Activated CD4-positive, alpha-beta T cell treated with anti-CD3 and anti-CD28 coated beads, Interleukin-2, amount 50 U/mL, for 1 hour (primary cell): Measurements from ENCODE around the gene CWC22.
"Not testable (repeated sequence)": the region's sequence is repeated elsewhere in the genome, so short reads cannot be mapped to it uniquely, and the experiment has no call there.

Source experiments
- DNase-seq: peaks from one replicate; pipeline ENCODE4 v3.0.0-alpha.2; 2020

CWC22 gene

GRCh38 chr2:180002198-180002770 lies 4.8 kb downstream of the CWC22 start:
- DNase-seq, result no peak

GRCh38 chr2:180001726-180002125 lies 5.4 kb downstream of the CWC22 start:
- DNase-seq, result no peak

GRCh38 chr2:180000434-180000833 lies 6.7 kb downstream of the CWC22 start:
- no peak for DNase-seq

GRCh38 chr2:179999000-179999399 lies 8.1 kb downstream of the CWC22 start:
- no peak for DNase-seq

- no peak for DNase-seq
These were observed 11.2 kb downstream of the CWC22 start for GRCh38 chr2:179995741-179996515.

GRCh38 chr2:179991344-179991743 lies 15.8 kb downstream of the CWC22 start:
- no peak for DNase-seq

GRCh38 chr2:179990676-179991317 lies 16.3 kb downstream of the CWC22 start:
- DNase-seq, result no peak

- no peak for DNase-seq
These were observed 19.2 kb downstream of the CWC22 start for GRCh38 chr2:179987916-179988315.

- no peak for DNase-seq
These were observed 21.8 kb downstream of the CWC22 start for GRCh38 chr2:179985163-179985820.

- DNase-seq, result no peak
These were observed 23.7 kb downstream of the CWC22 start for GRCh38 chr2:179983250-179983932.

- DNase-seq, result no peak
These were observed 26.0 kb downstream of the CWC22 start for GRCh38 chr2:179981085-179981484.

GRCh38 chr2:179974761-179975160 lies 32.3 kb downstream of the CWC22 start:
- no peak for DNase-seq

- DNase-seq, result no peak
These were observed 40.2 kb downstream of the CWC22 start for GRCh38 chr2:179966778-179967394.

GRCh38 chr2:179965291-179966258 lies 41.5 kb downstream of the CWC22 start:
- no peak for DNase-seq

- DNase-seq, result no peak
These were observed 43.5 kb downstream of the CWC22 start for GRCh38 chr2:179963626-179964025.

GRCh38 chr2:179958251-179958650 lies 48.8 kb downstream of the CWC22 start:
- DNase-seq, result not testable (repeated sequence)

GRCh38 chr2:179954026-179954425 lies 53.1 kb downstream of the CWC22 start:
- DNase-seq, result no peak

- no peak for DNase-seq
These were observed 53.7 kb downstream of the CWC22 start for GRCh38 chr2:179953359-179953758.

GRCh38 chr2:179952658-179953057 lies 54.4 kb downstream of the CWC22 start:
- DNase-seq, result no peak

GRCh38 chr2:179951680-179952079 lies 55.4 kb downstream of the CWC22 start:
- DNase-seq, result no peak

GRCh38 chr2:179950391-179950790 lies 56.7 kb downstream of the CWC22 start:
- no peak for DNase-seq
